OCI-M1 (cell line): ENCODE results near the gene SH3RF1.

Experiments
- DNase-seq: peaks from one replicate; lab custom pipeline; 2025; lab: John Stamatoyannopoulos, UW

SH3RF1 gene

DNA sequence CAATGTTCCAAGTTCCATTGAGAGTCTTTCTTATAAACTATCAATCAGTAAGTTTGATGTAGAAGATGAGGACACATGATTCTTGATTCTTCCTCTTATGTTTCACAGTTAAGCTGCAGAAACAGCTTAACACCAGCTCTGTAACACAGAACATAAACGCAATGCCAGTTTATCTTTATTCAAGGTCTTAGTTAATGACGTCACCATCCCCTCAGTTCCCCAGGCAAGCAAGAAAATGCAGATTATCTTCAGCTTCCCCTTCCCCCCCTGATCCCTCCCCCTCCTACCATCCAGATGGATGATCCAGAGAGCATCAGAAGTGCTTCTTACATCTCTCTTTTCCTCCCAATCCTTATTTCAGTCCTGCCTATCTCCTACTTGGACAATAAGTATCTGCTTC lies 4.4 kb upstream of the SH3RF1 start:
- peak; percentile 69 for DNase-seq

DNA sequence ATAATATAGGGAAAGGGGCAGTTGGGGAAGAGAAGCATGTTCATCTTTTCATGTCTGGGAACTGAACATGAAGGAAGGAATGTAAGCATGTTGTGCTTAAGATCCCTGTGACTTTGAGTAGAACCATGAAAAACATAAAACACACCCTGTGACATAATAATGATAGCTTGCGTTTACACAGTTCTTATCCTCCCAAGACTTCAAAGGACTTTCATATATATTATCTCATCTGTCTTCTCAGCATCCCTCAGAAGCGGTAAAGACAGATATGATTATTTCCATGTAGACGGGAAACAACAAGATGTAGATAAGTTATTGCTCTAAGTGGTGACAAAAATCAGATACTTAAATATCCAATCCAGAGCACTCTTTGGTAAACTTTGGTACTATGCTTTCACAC lies 3.3 kb upstream of the SH3RF1 start:
- no peak for DNase-seq

DNA sequence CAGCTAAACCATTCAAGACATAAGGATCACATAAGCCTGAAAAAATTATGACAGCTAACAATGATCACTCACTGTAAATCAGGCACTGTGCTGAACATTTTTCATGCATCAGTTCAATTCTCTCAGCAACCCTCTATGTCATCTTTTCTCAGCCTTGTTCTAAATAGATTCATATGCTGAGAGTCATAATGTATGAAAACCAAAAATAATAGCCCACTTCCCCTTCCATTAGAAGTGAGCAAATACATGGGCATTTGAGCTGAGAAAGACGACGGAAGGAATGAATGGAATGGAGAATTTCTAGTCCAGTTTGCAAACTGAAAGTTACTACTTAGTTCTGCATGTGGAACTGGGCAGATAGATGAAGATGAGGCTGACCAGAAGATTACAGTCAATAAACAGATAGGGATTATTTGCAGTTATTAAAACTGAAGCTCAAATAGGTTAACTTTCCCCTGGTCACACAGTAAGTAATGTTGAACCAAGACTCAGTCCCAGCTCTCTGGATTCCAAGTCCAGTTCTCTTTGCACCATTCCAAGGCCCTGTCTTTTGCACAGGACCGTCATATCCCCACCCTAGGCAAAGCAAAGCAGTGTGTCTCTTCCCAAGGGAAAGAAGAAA lies 1.6 kb upstream of the SH3RF1 start:
- DNase-seq, result no peak

DNA sequence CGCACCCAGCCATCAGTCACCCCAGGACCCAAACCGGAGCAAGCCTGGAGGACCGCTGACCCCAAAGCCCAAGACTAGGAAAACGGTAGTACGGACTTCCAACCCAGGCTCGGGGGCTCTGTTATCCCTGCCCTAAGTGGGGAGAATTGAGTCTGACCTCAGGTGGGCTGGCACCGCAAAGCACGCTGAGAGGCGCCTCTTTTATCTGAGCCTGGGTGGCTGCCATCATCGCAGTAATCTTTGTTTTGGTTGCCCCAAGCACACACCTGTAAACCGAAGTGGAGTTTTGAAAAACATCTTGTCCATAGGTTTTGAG lies 894 bp upstream of the SH3RF1 start:
- no peak for DNase-seq

DNA sequence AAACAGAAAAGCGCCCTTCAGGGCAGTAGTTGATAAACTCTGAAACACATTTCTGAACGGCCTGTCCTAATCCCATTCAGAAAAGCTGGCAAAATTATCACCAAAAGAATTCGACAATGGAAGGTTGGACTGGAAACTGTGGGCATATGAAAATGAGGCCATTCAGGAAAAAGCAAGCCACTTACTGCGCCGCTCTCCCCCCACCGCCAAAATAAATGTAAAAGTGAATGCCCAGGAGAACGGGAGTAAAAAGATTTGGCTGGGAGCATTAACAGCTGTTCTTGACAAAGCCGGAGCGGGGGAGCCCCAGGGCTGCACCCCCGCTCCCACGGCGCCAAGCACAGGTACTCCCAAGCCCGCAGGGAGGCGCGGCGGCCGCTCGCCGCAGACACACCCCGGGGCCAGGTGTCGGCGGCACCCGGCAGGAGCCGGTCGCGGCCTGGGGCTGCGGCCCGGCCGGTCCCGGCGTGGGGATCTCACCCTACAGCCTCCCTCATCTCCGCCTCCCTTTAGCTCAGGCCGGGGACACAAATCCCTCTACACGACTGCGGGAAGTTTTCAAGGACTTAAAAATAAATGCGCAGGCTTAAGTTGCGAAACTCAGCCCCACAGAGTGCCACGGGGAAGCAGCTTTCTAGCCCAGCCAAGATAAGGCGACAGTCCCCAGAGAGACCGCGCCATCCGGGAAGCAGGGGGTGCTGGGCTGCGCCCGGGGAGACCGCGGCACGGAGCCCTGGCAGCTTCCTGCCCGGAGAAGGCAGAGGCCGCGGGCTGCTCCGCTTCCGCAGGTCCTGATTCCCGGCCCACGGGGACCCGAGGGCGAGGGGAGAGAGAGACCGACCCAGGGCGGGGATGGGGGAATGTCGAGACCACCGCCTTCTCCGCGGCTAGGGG lies 593 bp downstream of the SH3RF1 start:
- peak; percentile 74 for DNase-seq

DNA sequence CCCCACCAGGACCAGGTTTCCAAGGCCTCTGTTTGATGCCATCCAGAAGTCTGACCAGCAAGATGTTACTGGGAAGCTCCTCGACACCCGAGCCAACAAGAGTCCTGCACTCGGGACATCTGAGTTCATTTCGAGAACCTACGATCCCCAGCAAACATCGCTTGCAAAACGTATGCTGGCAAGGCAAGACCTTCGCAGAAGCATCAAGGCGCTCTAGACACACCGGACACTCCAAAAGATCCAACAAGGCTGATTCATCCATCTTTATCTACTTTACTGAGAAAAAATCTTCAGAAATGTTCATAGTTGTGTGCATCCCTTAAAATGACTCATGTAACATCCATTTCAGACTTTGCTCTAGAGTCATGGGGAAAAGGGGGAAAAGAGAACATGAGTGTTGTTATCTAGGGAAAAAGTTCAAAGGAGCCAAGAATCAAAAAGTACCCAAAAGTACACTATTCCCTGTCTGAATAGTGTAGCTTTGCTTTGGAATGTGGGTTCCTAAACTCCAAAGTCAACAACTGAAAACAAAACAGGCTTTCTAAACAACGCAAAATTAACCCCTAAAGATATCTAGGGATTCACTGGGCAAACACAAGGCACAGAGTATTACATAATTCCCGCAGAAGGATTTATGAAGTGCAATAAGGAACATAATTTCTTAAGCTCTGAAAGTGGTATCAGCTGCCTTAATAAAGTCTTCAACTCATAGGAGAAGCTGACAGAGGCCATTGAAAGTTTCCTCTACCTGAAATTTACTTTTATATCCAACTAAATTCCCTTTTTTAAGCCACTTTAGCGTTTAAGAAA lies 1.6 kb downstream of the SH3RF1 start:
- DNase-seq, result peak; percentile 40

DNA sequence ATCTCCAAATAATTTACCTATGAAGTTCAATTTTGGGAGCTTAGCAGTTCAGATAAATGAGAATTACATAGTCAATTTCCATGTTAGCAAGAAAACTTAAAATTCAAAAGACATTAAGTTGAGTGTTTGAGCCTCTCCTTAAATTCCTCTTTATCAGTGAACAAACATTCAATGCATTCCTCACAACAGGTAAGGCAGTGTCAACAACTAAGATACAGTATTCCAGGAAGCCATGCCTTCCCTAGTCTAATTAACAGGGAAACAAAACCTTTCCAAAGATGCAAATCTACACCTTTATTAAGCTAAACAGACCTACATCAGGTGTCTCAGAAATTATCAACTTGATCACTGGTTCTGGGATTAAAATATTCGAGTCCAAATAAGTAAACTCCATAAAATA lies 3.7 kb downstream of the SH3RF1 start:
- no peak for DNase-seq

DNA sequence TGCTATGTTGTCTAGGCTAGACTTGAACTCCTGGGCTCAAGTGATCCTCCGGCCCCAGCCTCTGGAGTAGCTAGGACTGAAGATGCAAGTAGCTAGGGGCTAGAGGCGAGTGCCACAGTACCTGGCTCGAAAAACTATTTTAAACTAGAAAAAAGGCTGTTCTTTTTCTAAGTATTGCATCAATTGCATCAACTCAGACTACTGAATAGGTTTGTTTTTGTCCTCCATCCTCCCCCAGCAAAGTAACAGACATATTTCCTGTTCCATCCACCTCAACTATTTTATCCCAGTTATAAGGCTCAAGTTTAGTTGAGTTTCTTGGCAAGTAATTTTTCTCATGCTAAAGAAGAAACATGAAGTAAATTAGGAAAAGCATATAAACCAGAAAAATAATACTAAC lies 4.1 kb downstream of the SH3RF1 start:
- DNase-seq, result no peak

DNA sequence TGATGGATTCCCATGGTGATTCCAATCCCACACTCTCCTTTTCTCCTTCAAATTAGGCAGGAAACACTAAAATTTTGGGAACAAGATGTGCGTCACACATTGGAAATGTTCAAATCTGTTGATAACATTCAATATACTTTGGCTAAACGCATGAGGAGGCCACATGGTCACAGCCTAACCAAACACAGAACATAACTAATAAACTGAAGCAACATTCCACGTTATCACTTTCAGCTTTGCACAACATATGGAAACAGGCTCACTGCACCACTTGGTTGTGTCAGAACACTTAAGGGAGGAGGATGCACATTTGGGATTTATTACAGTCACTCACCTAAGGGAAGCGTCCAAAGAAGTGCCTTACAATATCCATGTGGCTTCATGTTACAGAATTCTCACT lies 4.7 kb downstream of the SH3RF1 start:
- no peak for DNase-seq

DNA sequence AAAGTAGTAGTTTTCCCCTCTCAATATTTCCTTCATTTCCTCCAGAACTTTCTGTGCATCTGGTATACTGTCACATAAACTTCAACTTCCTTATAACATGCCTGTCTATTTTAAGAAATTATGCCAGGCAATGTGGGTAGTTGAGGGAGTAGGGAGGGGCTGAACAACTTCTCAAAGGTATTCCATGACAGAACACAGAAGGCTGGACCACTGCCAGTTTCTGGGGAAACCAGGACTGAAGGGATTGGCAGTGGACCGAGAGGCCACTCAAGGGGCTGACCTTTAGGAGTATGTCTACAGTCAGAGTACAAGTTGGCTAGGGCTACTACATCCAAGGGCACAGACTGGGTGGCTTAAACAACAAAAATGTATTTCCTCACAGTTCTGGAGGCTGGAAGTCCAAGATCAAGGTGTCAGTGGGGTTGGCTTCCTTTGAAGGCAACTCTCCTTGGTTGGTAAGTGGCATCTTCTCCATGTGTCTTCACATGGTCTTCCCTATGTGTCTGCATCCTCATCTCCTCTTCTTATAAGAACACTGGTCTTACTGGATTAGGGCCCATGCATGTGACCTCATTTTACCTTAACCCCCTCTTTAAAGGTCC lies 6.9 kb downstream of the SH3RF1 start:
- no peak for DNase-seq

DNA sequence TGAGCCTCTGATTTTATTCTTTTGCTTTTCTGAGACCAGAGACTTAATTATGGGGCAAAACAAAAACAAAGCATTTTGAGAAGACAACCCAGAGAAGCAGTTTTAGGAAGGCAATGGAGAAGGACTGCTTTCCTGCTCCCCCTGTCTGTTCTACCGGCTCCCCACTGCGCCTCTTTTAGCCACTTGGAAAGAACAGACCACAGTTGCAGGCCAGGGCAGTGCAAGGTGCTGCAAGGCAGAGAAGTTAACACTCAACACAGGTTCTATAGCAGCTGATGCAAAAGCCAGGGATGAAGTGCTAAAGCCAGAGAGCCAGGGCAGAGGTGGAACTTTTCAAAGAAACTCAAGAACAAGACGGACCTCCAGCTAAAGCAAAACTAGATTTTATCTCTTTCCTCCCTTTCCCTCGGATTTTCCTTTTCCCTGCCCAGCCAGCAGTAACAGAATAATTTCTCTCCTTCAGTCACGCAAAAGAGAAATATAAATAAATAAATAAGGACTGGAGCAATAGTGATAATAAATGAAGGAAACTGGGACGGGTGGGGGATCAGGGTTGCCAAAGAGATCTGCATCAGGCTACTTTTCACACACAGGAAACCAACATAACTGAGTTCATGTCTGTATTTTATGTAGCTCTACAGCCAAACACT lies 10.4 kb downstream of the SH3RF1 start:
- DNase-seq, result no peak

DNA sequence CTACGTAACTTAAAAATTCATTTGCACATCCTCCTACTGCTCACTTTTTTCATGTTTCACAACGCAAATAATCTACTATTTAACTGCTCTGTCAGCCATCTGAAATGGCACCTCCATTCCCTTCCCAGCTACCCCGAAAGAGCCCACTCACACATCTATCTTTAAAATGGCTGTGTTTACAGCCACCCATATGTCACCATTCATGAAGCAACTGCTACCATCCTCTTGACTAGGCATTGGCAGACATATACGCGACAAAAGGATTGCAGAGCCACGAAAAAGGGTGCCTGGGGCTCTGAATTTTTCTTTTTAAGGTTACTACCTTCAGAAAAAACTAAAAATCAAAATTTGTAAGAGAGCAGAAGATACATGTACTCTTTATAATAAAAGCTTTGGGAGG lies 11.5 kb downstream of the SH3RF1 start:
- no peak for DNase-seq

DNA sequence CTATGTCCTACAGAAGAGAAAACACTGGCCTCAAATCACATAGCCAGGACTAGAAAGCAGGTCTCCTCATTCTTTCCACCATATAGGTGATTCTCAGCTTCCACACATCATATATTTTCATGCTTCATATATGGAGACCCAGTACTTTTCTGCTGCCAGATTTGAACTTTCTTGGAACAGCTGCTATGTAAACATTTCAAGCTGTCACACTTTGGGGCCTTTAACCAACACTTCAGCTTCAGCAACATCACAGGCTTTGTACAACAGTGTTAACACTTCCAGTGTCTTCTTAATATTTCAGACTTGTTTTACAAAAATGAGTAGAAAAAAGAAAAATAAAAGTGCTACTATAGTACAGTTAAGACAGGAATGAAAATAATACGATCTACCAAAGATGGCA lies 12.6 kb downstream of the SH3RF1 start:
- no peak for DNase-seq

DNA sequence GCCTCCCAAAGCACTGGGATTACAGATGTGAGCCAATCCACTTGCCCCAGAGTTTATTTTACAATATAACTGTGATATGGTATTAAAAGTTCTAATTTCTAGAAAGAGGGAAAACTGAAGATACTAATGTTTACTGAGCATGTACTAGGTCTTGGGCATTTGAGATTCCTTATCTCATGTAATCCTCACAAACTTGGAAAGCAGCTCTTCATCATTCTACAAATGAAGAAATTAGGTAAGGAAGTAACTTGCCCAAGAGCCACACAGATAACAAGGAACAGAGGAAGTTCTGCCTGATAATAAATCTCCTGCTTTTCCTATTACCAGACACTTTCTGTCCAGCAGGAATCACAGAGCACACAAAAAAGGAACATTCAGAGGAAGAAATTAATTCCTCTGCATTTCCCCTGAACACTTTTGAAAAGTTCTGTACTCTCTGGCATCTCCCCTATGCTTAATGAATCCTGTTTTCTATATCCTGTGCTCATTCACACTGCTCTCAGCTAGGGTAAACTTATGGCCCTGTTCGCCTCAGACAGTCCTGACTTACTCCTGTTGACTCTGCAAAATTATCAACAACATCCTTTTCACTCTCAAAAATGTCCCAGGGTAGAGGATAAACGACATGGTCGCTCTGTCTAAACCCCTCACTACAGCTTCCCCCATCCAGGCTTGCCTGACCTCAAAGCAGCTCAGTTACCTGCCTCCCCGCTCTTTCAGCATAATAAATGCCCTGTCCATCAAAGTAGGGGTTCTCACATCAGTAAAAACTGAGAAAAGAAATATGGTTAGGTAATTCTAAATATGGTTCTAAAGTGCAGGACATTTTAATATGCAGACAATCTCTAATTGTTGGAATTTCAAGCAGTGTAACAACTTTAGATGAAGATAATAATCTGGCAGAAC lies 13.6 kb downstream of the SH3RF1 start:
- peak; percentile 23 for DNase-seq

DNA sequence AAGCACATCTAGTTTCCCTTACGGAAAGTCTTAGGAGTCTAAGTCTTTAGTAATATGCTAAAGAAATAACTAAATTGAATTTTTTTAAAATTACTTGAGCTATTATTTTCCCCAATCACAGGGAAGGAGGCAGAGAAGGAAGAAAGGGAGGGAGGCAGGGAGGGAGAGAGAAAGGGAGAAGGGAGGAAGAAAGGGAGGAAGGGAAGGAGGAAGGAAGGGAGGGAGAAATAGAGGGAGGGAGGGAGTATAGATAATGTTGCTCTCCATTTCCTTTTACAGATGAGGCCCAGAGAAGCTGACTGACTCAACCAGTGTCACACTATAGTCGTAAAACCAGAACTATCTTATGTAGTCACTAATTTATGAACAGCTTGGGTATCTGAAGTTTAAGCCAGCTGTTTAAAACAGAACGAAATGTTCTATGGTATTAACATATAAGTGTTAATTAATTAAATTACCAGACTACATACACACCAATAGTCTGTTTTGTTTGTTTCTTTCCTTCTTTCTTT lies 14.6 kb downstream of the SH3RF1 start:
- DNase-seq, result no peak

DNA sequence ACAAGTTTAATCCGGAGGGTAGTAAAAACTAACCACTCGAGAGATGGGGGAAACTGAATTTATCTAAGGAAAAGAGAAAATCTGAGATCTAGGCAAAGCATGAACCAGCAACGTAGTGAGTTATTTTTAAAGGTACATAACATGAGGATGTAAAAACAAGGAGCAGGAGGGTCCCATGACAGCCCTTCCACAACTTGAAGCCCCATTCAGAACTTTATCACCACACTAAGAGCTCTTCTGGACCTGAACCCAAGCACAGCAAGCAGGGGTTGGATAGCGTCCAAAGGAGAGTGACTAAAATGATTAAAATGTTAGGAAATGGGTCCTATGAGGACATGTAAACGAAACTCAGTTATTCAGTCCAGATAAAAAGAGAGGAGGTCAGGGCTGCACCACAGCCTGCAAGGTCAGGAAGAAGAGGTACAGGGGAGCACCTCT lies 16.2 kb downstream of the SH3RF1 start:
- peak; percentile 68 for DNase-seq

DNA sequence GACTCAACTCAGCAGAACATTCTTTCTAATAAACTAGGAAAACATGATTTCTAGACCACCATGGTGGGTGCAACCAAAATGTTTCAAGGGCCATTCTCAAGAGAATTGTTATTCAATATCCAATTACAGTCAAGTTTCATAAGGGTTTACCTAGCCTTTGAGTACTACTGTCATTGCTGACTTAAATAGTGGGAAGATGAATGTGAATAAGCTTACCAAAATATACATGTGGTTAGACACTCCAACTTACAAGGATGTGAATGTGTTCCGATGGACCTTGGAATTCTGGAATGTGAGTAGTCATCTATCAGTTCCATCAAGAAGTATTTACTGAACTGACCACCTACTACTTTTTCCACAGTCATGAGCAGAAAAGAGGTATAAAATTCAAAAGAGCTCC lies 16.9 kb downstream of the SH3RF1 start:
- peak; percentile 40 for DNase-seq

DNA sequence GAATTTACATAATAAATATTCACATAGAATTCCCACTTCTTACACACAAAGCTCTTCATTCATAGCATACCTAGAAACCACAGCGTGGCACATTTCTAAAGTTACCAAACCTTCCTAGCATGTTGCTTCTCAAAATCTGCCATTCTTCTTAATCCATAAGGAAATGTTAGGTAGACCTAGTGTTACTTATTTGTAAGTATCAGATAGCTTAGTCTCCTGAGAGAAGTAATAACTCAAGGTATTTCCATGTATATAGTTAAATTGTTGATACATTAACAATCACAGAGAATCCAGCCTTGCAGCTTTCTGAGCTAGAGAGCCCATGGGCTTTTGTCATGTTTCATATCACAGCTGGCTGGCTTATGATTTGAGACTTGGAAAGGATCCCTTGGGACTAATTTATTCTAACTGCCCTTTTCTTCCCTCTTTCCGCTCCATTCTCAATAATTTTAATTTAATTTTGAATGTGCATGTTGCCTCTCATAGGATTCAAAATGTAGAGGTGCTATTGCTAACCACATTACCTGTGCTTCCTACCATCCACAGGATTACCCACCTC lies 17.6 kb downstream of the SH3RF1 start:
- no peak for DNase-seq

DNA sequence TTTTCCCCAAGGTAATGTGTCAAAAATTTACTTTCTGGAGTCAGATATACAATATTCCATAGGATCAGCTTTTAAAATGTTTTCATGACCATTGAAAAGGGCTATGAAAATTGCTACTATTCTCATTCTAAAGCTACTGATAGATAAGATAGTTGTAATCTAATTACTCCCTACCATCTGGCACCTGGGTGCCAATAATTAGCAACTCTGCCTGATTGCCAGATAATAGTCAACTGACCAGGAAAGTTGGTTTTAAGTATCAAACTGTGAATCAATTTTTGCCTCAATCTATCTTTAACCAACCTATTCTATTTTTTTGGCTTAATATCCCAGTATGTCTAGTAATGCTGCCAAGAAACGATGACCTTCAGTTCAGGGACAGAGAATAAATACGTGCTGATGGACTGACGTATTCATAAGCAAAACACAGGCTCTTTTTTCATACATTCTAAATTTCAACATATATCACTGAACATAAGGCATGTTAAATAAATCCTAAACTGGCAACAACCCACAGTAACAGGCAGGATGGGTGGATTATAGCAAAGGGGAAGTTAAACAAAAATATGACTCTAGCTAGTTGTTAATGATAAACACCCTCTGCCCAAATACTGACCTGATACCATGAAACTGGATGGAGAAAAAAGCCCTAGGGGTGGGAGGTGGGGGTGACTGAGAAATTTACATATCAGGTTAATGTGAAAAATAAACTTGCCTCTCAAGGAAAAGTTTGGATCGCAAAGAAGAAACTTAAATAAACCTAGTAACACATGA lies 18.2 kb downstream of the SH3RF1 start:
- DNase-seq, result peak; percentile 56
